IgD-negative memory B cell (primary cell): ENCODE data around the gene ZNF146. TPM values are rescaled to one million over a fixed set of nuclear protein-coding genes. Genes with fewer than 3 reads are reported as not detected.

Source experiments
- polyA plus RNA-seq: library from polyadenylated mRNA; unstranded; fragments of 300-500 nt; fragmentation: Illumina TruSeq; gene quantifications from one replicate; pipeline ENCODE4 v1.2.3, GENCODE V29; 2021

ZNF146 gene
- polyA plus RNA-seq, 1 donor from 2014 or later, result 69.0 TPM

Other genes with a start within 250 kb of the ZNF146 start
- gene SDHAF1, start 219.9 kb upstream of the ZNF146 start, polyA plus RNA-seq, result 53.7 TPM
- gene SYNE4, start 206.3 kb upstream of the ZNF146 start, polyA plus RNA-seq, result not detected
- 15.7 TPM for gene ALKBH6, start 200.9 kb upstream of the ZNF146 start, polyA plus RNA-seq
- 0.23 TPM for gene CLIP3, start 182.2 kb upstream of the ZNF146 start, polyA plus RNA-seq
- gene THAP8, start 160.8 kb upstream of the ZNF146 start, polyA plus RNA-seq, result 5.6 TPM
- gene WDR62, start 160.2 kb upstream of the ZNF146 start, polyA plus RNA-seq, result 0.81 TPM
- not detected for gene OVOL3, start 104.0 kb upstream of the ZNF146 start, polyA plus RNA-seq
- gene POLR2I, start 100.2 kb upstream of the ZNF146 start, polyA plus RNA-seq, result 144 TPM
- gene TBCB, start 99.6 kb upstream of the ZNF146 start, polyA plus RNA-seq, result 269 TPM
- 139 TPM for gene CAPNS1, start 75.0 kb upstream of the ZNF146 start, polyA plus RNA-seq
- gene COX7A1, start 62.7 kb upstream of the ZNF146 start, polyA plus RNA-seq, result not detected
- gene ZNF565, start 441 bp upstream of the ZNF146 start, polyA plus RNA-seq, result 3.8 TPM
- 5.0 TPM for gene ZFP14, start 164.1 kb downstream of the ZNF146 start, polyA plus RNA-seq
- 14.9 TPM for gene ZFP82, start 203.5 kb downstream of the ZNF146 start, polyA plus RNA-seq